Suprapubic skin (tissue), 3 donors: ENCODE results near the gene CROCC2.

ENCODE experiments used
- CTCF ChIP-seq, 2 donors: fragments of 200-600 bp in 1 of 2; fragments of 450-650 bp in 1 of 2; sonication (generic) in 1 of 2; IDR thresholded peaks; one replicate each; pipeline ENCODE4 v1.5.1; 2016 to 2019; ENCODE audit warnings: antibody characterized with exemption in 2 of 2, mild to moderate bottlenecking in 1 of 2, moderate library complexity in 1 of 2
- POLR2A ChIP-seq, 2 donors: fragments of 450-650 bp; IDR thresholded peaks; one replicate each; pipeline ENCODE4 v1.6.1; 2017; ENCODE audit warnings: antibody characterized with exemption in 2 of 2, mild to moderate bottlenecking in 2 of 2, moderate library complexity in 2 of 2

GRCh38 chr2:241036397-241036963 lies 130.3 kb downstream of the CROCC2 start:
- TF ChIP-seq CTCF (IDR thresholded peaks at IDR 0.05): no peak
- TF ChIP-seq POLR2A (IDR thresholded peaks at IDR 0.05): no peak
